Peyer's patch (tissue), 4 donors: Measurements from ENCODE around the gene SLC25A28. TPM values are rescaled to one million over a fixed set of nuclear protein-coding genes. Genes with fewer than 3 reads are reported as not detected.
A peak's percentile ranks its signal among the peaks of the same experiment; 100 is the strongest.

ENCODE experiments used
- DNase-seq, 3 donors: peaks; one replicate each; pipeline ENCODE4 v3.0.0-alpha.2; 2017 to 2019
- H3K27ac ChIP-seq, 4 donors: fragments of 200-600 bp; sonication (generic); one replicate each; pipeline ENCODE4 v1.5.1; 2016 to 2019
- H3K27me3 ChIP-seq, 2 donors: fragments of 200-600 bp; sonication (generic); one replicate each; pipeline ENCODE4 v1.5.1; 2019
- H3K36me3 ChIP-seq, 3 donors: fragments of 200-600 bp; sonication (generic); one replicate each; pipeline ENCODE4 v1.5.1; 2016 to 2019
- H3K4me1 ChIP-seq, 4 donors: fragments of 200-600 bp; sonication (generic); one replicate each; pipeline ENCODE4 v1.5.1; 2016 to 2019
- H3K4me3 ChIP-seq, 4 donors: fragments of 200-600 bp; sonication (generic); 1 replicate in 3 of 4; 2 replicates in 1 of 4; pipeline ENCODE4 v1.5.1; 2016 to 2019; ENCODE audit warnings: mild to moderate bottlenecking in 1 of 4
- H3K9me3 ChIP-seq, 4 donors: fragments of 200-600 bp; sonication (generic); one replicate each; pipeline ENCODE4 v1.5.1; 2016 to 2019; ENCODE audit warnings: mild to moderate bottlenecking in 1 of 4
- POLR2A ChIP-seq, 2 donors: fragments of 450-650 bp; IDR thresholded peaks; one replicate each; pipeline ENCODE4 v1.5.1; 2017; ENCODE audit warnings: antibody characterized with exemption in 2 of 2, mild to moderate bottlenecking in 2 of 2, moderate library complexity in 2 of 2
- total RNA-seq, 4 donors: library from RNA; depleted of rRNA; stranded (reverse); fragments of >200 nt; gene quantifications; one replicate each; pipeline ENCODE4 v1.1.0, GENCODE V29; 2016
- TF ChIP-seq, protein P1 (sequence below), 6 experiments: fragments of 450-650 bp in 4 of 6; fragments of 200-600 bp in 2 of 6; sonication (generic) in 1 of 6; IDR thresholded peaks; one replicate each; pipeline ENCODE4 v1.5.1; 2017 to 2019; ENCODE audit warnings: antibody characterized with exemption in 6 of 6, mild to moderate bottlenecking in 3 of 6, moderate library complexity in 1 of 6

SLC25A28 gene
- total RNA-seq, 4 donors from 2014 or later: 16.1 to 63.5 (median 27.5) TPM

GRCh38 chr10:99659868-99660366 is 39.7 kb upstream of the SLC25A28 start:
- H3K9me3 ChIP-seq: no peaks in the 10 kb centered on the region
- DNase-seq: peak in 1 of 3 donors; percentile 53
- H3K4me3 ChIP-seq: peak overlapping the region; percentile 65 to 91 (median 78)
- H3K27ac ChIP-seq: peak overlapping the region; percentile 67 to 87 (median 78)
- H3K4me1 ChIP-seq: peaks cover 0 to 22% (median 3%) of the 10 kb centered on the region in 4 donors
- TF ChIP-seq POLR2A (IDR thresholded peaks at IDR 0.05): no peak
- TF ChIP-seq, protein P1, sequence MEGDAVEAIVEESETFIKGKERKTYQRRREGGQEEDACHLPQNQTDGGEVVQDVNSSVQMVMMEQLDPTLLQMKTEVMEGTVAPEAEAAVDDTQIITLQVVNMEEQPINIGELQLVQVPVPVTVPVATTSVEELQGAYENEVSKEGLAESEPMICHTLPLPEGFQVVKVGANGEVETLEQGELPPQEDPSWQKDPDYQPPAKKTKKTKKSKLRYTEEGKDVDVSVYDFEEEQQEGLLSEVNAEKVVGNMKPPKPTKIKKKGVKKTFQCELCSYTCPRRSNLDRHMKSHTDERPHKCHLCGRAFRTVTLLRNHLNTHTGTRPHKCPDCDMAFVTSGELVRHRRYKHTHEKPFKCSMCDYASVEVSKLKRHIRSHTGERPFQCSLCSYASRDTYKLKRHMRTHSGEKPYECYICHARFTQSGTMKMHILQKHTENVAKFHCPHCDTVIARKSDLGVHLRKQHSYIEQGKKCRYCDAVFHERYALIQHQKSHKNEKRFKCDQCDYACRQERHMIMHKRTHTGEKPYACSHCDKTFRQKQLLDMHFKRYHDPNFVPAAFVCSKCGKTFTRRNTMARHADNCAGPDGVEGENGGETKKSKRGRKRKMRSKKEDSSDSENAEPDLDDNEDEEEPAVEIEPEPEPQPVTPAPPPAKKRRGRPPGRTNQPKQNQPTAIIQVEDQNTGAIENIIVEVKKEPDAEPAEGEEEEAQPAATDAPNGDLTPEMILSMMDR (IDR thresholded peaks at IDR 0.05): no peak
- no peaks in the 10 kb centered on the region for H3K27me3 ChIP-seq
- peaks cover 0 to 15% (median 0%) of the 10 kb centered on the region in 3 donors for H3K36me3 ChIP-seq

DNA sequence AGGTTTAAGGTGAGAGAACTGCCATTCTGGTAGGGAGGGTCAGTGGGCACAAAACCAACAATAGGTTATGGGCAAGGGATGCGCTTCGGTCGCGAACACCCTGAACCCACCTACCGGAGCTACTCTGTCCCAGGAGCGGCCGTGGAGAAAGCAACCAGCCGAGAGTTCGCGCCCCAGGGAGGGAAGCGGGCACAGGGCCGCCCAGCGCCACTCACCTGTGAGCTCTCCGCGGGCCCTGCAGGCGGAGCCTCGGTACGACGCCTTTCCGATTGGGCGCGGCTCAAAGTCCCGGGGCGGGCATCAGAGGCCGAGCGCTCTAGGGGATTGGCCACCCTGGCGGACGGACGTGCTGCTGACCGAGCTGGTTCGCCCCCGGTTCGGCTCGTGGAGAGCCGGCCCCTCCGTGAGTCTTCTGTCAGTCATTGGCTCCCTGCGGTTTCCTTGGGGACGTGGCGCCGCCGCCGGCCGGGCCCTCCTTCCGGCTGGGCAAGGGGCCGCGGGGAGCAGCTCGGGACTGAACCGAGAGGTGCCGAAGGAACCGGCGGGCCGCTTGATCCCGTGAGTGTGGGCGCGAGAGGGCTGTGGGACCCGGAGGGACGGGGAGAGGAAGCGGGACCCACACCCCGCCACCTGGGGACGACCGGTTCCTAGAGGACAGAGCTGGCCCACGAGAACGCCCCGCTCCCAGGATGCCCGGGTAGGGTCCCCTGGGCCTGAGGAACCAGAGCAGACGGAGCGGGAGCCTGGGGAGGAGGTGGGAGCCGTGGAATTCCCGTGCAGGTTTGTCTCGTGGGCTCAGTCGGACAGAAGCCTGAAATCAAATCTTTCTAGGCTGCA is 39.0 kb upstream of the SLC25A28 start, which contains the start of gene ENTPD7:
Gene ENTPD7 (plus strand): TSS at position 479 of the 837 bp plus-strand sequence. CDS start 448 bp downstream, outside the sequence.
- peak; percentile 91 to 98 (median 97) for DNase-seq
- no peaks in the 10 kb centered on the region for H3K9me3 ChIP-seq
- peaks cover 0 to 9% (median 0%) of the 10 kb centered on the region in 3 donors for H3K36me3 ChIP-seq
- peaks cover 0 to 22% (median 3%) of the 10 kb centered on the region in 4 donors for H3K4me1 ChIP-seq
- peak; percentile 59 to 76 for TF ChIP-seq POLR2A (IDR thresholded peaks at IDR 0.05)
- TF ChIP-seq, protein P1 (IDR thresholded peaks at IDR 0.05): peak in 5 of 6 experiments; percentile 47 to 73 (median 55)
- peak within 1 kb of the TSS; percentile 72 to 87 (median 78) for H3K27ac ChIP-seq
- no peaks in the 10 kb centered on the region for H3K27me3 ChIP-seq
- peak within 1 kb of the TSS; percentile 65 to 91 (median 78) for H3K4me3 ChIP-seq

DNA sequence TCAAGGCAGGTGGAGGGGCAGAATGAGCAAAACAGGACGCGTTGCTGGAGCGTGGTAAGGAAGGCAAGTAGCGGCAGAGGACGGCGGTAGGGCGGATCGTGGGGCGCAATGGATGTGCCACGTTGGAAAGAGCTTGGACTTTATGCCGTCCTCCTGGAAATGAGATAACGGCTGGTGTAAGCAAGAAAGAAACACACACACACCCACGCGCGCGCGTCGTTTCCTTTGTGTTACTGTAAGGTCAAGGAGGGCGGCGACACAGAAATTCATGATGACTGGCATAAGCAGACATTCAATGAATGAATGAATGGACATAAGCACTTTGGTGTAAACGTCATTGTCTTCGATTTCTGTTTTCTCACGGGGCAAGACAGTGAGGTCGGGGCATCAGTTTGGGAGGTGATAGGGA is 38.4 kb upstream of the SLC25A28 start:
- H3K9me3 ChIP-seq: no peaks in the 10 kb centered on the region
- H3K36me3 ChIP-seq: peaks cover 0 to 7% (median 0%) of the 10 kb centered on the region in 3 donors
- no peaks in the 10 kb centered on the region for H3K27me3 ChIP-seq
- DNase-seq: peak; percentile 70 to 92 (median 85)
- no peak for TF ChIP-seq POLR2A (IDR thresholded peaks at IDR 0.05)
- TF ChIP-seq, protein P1 (IDR thresholded peaks at IDR 0.05): no peak
- peak overlapping the region; percentile 65 to 91 (median 78) for H3K4me3 ChIP-seq
- H3K4me1 ChIP-seq: peaks cover 0 to 22% (median 3%) of the 10 kb centered on the region in 4 donors
- H3K27ac ChIP-seq: peak overlapping the region; percentile 72 to 87 (median 78)

- Histone ChIP-seq H3K9me3 (no peaks in the 10 kb centered on the region), H3K4me1 (peaks cover 0 to 16% (median 3%) of the 10 kb centered on the region in 4 donors), H3K27me3 (no peaks in the 10 kb centered on the region), H3K27ac (no peak overlapping the region), H3K36me3 (no peaks in the 10 kb centered on the region), H3K4me3 (no peak overlapping the region)
- TF ChIP-seq POLR2A (IDR thresholded peaks at IDR 0.05): no peak
- TF ChIP-seq, protein P1 (IDR thresholded peaks at IDR 0.05): no peak
- no peak for DNase-seq
These were observed 36.2 kb upstream of the SLC25A28 start for GRCh38 chr10:99656199-99657064.
